ENCODE data around the gene UST.

GRCh38 chr6:149049230-149049629 lies 302.4 kb downstream of the UST start:
- TF ChIP-seq RXRA (IDR thresholded peaks at IDR 0.05) = no peak
- TF ChIP-seq, protein P1, sequence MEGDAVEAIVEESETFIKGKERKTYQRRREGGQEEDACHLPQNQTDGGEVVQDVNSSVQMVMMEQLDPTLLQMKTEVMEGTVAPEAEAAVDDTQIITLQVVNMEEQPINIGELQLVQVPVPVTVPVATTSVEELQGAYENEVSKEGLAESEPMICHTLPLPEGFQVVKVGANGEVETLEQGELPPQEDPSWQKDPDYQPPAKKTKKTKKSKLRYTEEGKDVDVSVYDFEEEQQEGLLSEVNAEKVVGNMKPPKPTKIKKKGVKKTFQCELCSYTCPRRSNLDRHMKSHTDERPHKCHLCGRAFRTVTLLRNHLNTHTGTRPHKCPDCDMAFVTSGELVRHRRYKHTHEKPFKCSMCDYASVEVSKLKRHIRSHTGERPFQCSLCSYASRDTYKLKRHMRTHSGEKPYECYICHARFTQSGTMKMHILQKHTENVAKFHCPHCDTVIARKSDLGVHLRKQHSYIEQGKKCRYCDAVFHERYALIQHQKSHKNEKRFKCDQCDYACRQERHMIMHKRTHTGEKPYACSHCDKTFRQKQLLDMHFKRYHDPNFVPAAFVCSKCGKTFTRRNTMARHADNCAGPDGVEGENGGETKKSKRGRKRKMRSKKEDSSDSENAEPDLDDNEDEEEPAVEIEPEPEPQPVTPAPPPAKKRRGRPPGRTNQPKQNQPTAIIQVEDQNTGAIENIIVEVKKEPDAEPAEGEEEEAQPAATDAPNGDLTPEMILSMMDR (IDR thresholded peaks at IDR 0.05; ENCODE audit: low read depth, low read length, missing input control) = no peak
- no peak for TF ChIP-seq RAD21 (IDR thresholded peaks at IDR 0.05)
- no peak for TF ChIP-seq YY1 (IDR thresholded peaks at IDR 0.05)
- TF ChIP-seq REST (IDR thresholded peaks at IDR 0.05) = no peak
- TF ChIP-seq JUND (IDR thresholded peaks at IDR 0.05) = no peak
- no peak for TF ChIP-seq SP1 (IDR thresholded peaks at IDR 0.05)
- TF ChIP-seq, protein P2, sequence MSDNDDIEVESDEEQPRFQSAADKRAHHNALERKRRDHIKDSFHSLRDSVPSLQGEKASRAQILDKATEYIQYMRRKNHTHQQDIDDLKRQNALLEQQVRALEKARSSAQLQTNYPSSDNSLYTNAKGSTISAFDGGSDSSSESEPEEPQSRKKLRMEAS (IDR thresholded peaks at IDR 0.05) = no peak
- no peak for TF ChIP-seq FOXA1 (IDR thresholded peaks at IDR 0.05)
- TF ChIP-seq, protein P3, sequence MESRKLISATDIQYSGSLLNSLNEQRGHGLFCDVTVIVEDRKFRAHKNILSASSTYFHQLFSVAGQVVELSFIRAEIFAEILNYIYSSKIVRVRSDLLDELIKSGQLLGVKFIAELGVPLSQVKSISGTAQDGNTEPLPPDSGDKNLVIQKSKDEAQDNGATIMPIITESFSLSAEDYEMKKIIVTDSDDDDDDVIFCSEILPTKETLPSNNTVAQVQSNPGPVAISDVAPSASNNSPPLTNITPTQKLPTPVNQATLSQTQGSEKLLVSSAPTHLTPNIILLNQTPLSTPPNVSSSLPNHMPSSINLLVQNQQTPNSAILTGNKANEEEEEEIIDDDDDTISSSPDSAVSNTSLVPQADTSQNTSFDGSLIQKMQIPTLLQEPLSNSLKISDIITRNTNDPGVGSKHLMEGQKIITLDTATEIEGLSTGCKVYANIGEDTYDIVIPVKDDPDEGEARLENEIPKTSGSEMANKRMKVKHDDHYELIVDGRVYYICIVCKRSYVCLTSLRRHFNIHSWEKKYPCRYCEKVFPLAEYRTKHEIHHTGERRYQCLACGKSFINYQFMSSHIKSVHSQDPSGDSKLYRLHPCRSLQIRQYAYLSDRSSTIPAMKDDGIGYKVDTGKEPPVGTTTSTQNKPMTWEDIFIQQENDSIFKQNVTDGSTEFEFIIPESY (IDR thresholded peaks at IDR 0.05) = no peak
